HG02610 (cell line): Measurements from ENCODE around the gene CNGA4.
A peak's percentile ranks its signal among the peaks of the same experiment; 100 is the strongest.
"Not testable (repeated sequence)": the region's sequence is repeated elsewhere in the genome, so short reads cannot be mapped to it uniquely, and the experiment has no call there.

Source experiments
- ATAC-seq: cut with Tn5 transposase; IDR thresholded peaks from one replicate; pipeline ENCODE4 v1.9.1; 2021; ENCODE audit warnings: mild to moderate bottlenecking, moderate library complexity; ENCODE audit not compliant: unreplicated experiment

CNGA4 gene

DNA sequence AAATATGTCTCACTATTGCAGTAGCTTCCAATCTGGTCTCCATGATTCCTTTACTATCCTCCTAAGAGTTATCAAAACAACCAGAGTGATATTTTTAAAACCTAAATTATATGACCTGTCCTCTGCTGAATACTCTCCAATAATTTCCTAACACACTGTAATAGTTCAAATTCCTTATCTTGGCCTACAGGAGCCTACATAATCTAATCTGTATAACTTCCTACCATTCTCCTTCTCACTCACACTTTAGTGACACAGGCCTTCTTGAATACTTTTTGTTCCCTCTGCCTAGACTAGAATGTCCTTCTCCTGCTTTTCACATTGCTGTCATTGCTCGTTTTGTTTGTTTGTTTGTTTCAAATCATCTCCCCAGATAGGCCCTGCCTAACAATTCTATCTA, 13.9 kb upstream of the CNGA4 start:
- no peak for ATAC-seq

DNA sequence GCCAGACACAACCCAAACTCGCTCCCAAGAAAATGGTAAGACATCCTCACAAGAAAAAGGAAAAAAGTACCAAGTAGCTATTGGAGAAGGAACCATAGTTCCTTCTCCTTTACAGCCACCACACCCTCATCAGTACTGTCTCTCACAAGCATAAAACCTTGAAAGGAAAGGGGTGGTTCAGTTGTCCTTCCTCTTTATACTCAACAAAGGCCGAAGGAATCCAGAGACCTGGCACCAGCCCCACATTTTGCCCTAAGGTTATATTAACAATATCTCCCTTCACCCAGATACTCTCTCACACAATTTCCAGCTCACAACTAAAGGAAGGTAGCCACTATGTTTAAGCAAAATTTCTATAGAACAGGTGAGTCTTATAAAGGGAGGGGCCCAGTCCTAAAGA, 13.0 kb upstream of the CNGA4 start:
- ATAC-seq: no peak

DNA sequence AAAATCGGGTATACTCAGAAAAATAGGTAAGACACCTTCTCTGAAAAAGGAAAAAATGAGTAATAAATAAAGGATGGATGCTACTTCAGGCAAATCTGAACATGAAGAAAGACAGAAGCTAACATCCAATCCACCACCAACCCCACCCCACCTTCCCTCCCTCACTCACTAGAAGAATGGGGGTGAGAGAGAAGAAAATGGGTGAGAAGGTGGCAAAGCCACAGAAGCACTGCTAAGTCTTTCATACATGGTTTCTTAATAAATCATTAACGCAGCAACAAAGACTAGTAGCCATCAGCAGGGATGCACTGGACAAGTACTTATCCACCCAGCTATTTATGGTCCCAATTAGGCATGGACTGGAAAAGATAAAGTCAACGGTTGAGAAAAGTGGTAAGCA, 10.4 kb upstream of the CNGA4 start:
- no peak for ATAC-seq

GRCh38 chr11:6229911-6230310, 9.0 kb upstream of the CNGA4 start:
- ATAC-seq: no peak

GRCh38 chr11:6232899-6233298, 6.0 kb upstream of the CNGA4 start:
- ATAC-seq: no peak

GRCh38 chr11:6233984-6234386, 4.9 kb upstream of the CNGA4 start:
- no peak for ATAC-seq

- ATAC-seq: peak; percentile 96
Measured at GRCh38 chr11:6234387-6235107, 4.3 kb upstream of the CNGA4 start, which contains the start of gene FHIP1B. Gene FHIP1B (minus strand): TSS chr11:6234636. CDS start chr11:6224516, 10,120 bp downstream.

- no peak for ATAC-seq
Measured at GRCh38 chr11:6237266-6237665, 1.6 kb upstream of the CNGA4 start.

DNA sequence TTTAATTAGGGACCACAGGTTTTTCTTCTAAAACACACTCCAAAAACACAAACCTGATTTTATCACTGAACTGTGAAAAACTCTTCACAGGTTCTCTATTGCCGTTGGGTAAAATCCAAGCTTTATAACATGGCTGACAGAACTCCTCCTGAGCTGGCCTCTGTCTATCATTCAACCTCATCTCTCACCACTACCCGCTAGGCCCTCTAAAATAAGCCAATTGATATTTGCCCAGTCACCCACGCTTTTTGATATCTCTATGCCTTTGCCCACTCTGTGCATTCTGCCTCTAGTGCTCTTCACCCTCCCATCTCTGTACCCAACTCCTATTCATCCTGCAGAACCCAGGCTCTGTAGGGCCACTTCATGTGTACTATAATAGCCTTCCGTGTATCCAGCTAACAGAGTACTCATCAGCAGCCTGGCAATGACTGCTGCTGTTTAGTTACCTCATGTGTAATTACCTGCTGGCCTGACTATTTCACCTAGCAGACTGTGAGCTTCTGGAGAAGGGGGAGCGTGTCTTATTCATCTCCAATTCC, 1.1 kb upstream of the CNGA4 start:
- no peak for ATAC-seq

GRCh38 chr11:6240139-6240538, 1.2 kb downstream of the CNGA4 start:
- no peak for ATAC-seq

DNA sequence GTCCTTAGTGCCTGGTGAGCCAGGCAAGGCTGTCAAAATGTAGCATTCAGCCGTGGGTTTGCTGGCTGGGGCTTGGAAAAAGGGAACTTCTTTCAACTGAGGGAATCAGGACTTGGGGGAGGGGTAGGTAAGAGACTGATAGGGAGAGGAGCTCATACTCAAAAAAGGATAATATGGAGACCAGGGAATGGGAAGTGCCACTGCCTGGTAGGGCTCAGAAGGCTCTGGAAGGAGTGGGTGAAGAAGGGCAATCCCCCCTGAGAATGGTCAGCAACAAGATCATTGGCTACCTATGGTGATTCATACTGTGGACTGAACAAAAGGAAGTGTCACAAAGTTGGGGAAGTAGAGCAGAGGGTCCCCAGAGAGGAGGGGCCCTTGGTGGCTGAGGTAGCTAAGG, 1.9 kb downstream of the CNGA4 start:
- no peak for ATAC-seq

GRCh38 chr11:6241316-6241715, 2.4 kb downstream of the CNGA4 start:
- ATAC-seq: no peak

GRCh38 chr11:6245536-6245935, 6.6 kb downstream of the CNGA4 start:
- no peak for ATAC-seq

- no peak for ATAC-seq
Measured at GRCh38 chr11:6248248-6248647, 9.4 kb downstream of the CNGA4 start.

DNA sequence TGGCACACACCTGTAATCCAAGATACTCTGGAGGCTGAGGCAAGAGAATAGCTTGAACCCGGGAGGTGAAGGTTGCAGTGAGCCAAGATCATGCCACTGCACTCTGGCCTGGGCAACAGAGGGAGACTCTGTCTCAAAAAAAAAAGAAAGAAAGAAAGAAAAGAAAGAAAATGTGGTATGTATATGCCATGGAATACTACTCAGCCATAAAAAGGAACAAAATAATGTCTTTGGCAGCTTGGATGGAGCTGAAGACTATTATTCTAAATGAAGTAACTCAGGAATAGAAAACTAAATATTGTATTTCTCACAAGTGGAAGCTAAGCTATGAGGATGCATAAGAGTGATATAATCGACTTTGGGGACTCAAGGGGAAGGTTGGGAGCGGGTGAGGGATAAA, 10.0 kb downstream of the CNGA4 start:
- ATAC-seq: not testable (repeated sequence)

DNA sequence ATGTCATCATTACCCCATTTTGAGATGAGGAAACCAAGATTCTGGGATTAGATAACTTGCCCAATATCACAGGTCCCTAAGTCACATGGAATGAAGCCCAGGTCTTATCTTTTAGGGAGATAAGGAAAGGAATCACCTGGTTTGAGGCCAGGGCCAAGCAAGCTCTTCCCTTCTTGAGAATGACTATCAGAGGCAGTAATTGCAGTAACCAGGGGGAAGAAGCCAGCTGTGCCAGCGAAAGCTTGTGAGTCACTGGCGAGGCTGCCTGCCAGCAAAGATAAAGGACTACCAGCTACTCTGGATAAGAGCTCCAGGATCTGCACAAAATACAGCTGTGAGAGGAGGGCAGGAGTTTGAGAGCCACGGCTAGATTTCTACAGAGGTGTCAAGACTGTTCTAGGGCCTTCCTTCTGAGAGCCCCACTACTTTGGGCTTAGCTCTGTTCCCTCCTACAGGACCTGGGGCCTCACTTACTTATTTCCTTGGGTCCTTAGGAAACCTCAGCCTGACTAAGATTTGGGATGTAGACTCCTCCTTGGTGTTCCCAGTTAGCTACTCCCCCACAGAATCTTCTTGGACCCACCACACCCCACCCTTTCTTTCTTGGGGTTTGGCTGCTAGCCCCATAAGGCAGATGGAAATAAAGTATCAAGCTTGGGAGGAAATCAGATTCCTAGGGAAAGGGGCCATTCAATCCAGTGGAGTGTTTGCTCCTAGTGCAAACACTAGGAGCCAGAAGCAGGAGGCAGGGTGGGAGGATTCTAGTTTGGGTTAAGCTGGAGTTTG, 11.1 kb downstream of the CNGA4 start:
- no peak for ATAC-seq

- ATAC-seq: peak; percentile 55
Measured at GRCh38 chr11:6251120-6251733, 12.3 kb downstream of the CNGA4 start.

DNA sequence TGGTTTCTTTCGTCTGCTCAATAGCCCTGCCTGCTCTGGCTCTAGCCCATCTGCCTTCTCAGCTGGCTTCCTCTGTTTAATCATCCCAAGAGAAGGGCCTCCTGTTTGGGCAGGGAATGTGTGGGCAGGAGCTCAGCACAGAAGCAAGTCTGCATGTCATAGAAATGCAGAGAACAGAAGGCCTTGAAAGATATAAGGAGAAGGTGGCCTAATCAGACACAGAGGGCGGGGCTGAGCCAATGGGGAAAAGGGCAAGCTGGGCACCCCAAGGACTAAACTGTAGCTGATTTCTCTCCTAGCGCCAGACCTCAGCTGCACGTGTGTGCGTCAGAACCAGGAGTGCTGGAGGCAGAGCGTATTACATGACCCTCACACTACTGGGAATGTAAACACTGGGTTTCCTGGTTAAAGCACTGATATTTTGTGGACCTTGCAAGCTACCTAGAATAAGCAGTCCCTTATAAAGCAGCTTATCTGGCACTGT, 13.1 kb downstream of the CNGA4 start:
- ATAC-seq: no peak

DNA sequence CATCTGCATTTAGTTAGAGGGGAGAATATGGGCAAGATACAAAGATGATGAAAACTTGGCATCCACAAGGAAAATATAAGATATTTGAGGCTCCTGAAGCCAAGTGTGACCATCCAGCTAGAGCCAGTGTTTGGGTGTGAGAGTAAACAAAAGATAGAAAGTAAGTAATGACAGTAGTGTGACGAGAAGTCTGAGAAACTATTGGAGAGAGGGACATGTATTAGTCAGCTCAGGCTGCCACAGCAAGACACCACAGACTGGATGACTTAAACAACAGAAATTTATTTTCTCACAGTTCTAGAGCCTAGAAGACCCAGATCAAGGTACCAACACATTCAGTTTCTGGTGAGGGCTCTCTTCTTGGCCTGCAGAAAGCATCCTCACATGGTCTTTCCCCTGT, 14.3 kb downstream of the CNGA4 start:
- peak; percentile 87 for ATAC-seq

- ATAC-seq: no peak
Measured at GRCh38 chr11:6258141-6258540, 19.3 kb downstream of the CNGA4 start.

GRCh38 chr11:6258571-6259081, 19.7 kb downstream of the CNGA4 start:
- ATAC-seq: no peak
